ENCODE results near the gene C18orf63.
"Not testable (repeated sequence)": the region's sequence is repeated elsewhere in the genome, so short reads cannot be mapped to it uniquely, and the experiment has no call there.

The C18orf63 gene

GRCh38 chr18:74286856-74287255 is 28.8 kb upstream of the C18orf63 start:
- DNase-seq, result no peak

DNA sequence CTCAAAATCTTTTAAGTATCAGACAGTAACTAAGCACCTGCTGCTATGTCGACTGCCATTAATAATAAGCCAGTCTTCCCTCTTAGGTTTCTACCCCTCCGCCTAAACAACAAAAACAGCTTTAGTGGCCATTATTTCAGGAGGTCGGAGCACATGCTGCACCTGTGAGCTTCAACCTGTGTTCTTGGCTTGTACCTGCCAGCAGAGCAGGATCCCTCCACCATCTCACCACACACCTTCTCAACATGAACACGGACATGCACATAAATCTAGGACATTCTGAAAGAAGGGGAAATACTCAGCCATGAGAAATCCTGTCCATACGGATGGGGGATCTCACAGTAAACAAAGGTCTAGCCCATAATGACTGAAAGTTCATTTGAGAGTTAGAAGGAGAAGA is 27.6 kb upstream of the C18orf63 start:
- DNase-seq, result no peak

GRCh38 chr18:74288730-74289129 is 26.9 kb upstream of the C18orf63 start:
- DNase-seq, result no peak

DNA sequence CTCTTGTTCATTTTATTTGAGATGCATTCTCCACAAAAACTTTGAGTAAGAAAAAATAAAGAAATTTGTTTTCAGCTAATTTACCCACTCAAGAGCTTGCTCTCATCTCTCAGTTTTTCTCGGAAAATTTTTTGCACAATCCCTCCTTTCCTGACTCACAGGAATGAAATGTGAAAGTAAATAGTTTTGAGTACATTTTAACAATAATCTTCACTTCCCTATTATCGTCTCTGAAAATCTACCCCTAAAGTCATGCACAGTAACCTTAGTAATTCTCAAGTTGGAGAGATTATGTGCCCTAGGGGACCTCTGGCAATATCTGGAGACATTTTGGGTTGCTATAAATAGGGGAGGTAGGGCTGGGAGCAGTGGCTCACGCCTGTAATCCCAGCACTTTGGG is 26.5 kb upstream of the C18orf63 start:
- DNase-seq, result no peak

DNA sequence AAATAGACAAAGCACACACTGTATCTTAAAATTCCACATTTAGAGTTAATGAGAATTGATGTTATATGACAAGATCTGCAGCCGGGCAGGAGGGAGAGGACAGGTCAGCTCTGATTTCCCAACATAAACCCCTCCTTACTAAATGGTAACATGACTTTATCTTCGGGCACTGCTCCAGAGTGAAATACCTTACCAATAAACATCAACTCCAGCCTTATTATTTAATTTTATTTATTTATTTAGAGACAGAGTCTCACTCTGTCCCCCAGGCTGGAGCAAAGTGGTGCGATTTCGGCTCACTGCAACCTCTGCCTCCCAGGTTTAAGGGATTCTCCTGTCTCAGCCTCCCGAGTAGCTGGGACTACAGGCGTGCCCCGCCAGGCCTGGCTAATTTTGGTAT is 25.6 kb upstream of the C18orf63 start:
- no peak for DNase-seq

DNA sequence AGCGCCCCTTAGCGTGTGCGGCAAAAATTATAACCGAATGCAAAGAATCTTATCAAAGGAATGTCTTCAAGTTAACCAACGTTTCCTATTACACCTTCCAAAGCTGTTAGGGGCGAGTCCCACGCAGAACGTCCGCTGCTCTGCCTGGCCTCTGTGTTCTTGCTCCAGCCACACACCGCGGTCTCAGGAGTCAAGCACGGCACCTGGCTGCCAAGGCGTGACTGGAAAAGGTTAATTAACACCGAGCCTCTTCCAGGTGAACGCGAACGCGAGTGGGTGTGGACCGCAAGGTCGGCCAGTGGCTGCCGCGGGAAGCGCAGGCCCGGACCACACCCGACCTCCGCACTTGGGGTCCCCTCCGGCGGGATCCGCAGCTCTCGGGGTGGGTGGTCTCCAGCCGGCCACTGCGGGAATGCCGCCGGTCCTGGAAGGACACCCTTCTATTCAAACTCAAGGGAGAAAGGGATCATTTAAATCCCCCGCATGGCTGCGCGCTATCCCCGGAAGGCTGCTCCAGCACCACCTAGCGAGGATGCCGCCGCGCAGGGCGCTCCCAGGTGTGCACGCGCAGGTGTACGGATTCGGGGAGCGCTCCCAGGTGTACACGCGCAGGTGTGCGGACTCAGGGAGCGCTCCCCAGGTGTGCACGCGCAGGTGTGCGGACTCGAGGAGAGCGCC is 24.7 kb upstream of the C18orf63 start:
- no peak for DNase-seq

GRCh38 chr18:74291472-74291770 is 24.2 kb upstream of the C18orf63 start:
- no peak for DNase-seq

DNA sequence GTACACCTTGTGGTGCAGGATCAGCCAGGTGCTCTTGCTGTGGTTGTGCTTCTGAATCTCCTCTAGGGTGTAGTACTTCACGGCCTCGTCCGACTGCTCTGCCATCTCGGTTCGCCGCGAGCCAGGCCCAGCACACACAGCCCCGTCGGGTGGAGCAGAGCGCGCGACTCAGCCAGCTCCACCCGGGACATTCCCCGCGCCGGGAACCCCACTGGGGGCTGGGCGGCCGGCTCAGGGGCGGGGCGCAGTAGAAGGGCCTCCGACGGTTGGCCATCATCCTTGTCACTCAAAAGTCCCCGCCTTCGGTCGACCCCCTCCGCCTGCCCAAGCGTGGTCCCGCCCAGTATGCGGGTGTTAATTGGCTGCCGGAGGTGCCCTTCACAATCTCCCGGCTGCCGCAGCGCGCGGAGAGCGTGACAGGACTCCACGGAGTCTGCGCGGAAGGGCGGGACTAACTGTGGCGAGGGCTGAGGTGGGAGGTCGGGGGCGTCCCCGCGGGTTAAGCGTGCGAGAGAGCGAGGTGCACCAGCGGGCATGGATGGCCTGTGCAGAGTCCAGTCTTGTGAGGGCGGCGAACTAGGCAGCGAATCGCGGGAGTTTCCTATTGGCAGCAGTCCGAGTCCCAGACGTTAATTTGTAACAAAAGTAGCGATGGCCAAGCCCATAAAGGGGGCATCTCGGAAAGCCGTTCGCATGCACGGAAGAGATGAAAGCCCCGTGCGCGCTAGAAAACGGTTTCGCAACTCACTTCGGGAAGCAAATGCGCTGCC is 23.7 kb upstream of the C18orf63 start, which contains the start of gene CYB5A:
TSS of gene CYB5A (minus strand) at position 193 of the 770 bp plus-strand sequence. CDS start at position 105, 88 bp downstream.
- peak; percentile 56 for DNase-seq

GRCh38 chr18:74292541-74292858 is 23.1 kb upstream of the C18orf63 start:
- DNase-seq, result no peak

DNA sequence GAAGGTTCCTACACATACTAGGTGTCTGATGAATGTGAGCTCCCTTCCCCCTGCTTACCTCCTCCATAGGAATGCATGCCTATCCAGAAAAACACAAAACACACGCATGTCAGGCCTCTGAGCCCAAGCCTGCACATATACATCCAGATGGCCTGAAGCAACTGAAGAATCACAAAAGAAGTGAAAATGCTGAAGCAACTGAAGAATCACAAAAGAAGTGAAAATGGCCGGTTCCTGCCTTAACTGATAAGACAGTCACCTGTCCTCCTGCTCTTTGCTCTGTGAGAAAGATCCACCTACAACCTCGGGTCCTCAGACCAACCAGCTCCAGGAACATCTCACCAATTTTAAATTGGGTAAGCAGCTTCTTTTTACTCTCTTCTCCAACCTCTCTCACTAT is 22.7 kb upstream of the C18orf63 start:
- DNase-seq, result not testable (repeated sequence)

GRCh38 chr18:74294526-74294925 is 21.1 kb upstream of the C18orf63 start:
- DNase-seq, result no peak

DNA sequence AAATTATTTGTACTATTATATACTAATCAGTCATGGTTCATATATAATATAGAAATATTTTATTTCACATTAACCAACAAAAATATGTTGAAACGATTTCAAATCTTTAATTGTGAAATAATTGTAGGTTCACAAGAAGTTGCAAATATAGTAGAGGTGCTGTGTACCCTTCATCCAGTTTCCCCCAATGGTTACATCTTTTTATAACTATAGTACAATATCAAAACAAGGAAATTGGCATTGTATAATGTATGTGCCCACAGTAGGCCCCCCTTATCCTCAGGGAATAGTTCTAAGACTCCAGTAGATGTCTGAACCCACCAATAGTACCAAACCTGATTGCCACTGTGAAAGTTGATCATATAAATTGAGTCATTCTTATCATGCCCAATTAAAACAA is 16.5 kb upstream of the C18orf63 start:
- DNase-seq, result no peak

GRCh38 chr18:74299746-74300145 is 15.9 kb upstream of the C18orf63 start:
- DNase-seq, result no peak

DNA sequence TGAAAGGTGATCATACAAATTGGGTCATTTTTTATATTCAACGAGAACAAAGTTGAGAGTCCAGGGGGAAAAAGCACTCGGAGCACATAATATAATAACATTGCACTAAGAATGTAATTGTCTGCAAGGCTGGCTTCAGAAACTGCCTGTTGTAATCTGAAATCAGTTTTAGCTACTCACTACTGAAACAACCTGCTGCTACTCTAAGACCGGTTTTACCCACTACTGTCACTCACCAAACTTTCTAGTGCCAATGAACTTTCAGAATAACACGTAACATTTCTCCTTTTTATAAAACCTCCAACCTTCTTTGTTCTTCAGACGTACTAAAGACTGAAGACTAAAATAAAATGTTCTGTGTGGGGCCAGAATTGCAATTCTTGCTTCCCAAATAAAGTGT is 12.3 kb upstream of the C18orf63 start:
- DNase-seq, result no peak

DNA sequence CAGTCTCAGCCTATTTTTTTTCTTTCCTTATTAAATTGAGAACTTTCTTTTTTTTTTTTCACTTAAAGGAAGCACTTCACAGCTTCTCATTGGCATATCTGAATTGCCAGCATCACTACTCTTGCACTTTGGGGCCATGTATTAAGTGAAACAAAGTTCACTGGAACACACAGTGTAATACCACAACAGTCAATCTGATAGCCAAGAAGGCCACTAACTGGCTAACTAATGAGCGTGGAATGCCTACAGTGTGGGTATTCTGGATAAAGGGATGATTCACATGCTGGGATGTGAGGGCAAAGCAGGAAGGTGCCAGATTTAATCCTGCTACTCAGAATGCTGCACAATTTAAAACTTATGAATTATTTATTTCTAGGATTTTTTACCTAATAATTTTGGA is 11.7 kb upstream of the C18orf63 start:
- DNase-seq, result no peak

DNA sequence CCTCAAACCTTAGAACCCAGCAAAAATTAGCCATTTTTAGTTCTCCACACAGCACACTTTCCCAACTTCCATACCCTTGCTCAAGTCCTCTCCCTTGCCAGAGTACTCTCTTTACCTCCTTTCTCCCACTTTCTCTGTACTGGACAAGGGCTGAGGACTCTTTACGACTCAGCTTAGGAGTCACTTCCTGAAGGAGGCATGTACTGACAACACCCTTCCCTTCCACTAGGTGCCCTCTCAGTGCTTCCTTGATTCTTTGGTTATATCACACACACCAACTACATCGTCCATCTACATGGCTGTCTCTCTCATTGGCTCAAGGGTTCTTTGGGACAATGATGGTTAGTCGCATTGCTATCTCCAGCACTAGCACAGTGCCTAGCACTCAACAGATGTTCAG is 5.2 kb upstream of the C18orf63 start:
- DNase-seq, result no peak

GRCh38 chr18:74311000-74311399 is 4.6 kb upstream of the C18orf63 start:
- no peak for DNase-seq

GRCh38 chr18:74314759-74315463 is 728 bp upstream of the C18orf63 start:
- DNase-seq, result no peak

DNA sequence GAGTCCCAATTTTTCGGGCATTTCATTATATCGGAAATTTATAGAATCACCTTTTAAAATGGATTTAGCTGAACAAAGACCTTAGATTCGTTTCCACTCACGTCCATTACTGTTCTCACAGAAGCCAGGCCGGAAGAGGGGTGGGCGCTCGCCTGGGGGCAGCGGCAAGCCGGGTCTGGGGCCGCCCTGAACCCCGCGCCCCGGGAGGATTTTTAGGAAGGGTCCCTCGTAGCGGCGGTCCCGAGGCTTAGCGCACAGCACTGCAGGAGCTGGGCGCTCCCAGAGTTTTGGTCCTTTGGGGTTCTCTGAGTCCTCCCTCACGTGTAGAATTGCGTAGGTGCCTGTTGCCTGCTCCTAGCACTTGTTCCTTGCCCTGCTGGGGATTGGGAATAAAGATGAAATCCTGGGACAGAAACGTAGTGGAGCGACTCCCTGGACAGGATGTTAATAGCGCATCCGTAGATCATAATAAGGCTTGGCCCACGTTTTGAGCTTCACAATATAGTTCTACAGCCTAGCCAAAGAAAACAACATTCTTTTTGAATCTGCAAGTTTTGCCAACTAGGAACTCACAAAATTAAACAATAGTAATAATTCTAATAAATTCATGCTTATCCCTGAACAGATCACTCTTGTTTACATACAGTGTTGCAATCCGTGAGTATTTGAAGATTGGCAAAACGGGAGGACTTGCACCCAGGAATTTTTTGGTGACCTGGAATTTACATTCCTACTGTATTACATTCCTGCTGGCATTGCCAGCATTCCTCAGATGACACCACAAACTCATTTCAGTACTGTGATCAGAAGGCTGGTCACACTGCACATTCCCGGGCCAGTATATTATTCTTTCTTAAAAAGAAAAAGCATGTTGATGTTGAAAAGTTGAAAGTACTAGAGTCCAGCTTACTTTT is 875 bp downstream of the C18orf63 start:
- no peak for DNase-seq

GRCh38 chr18:74326231-74326630 is 10.6 kb downstream of the C18orf63 start:
- DNase-seq, result no peak

DNA sequence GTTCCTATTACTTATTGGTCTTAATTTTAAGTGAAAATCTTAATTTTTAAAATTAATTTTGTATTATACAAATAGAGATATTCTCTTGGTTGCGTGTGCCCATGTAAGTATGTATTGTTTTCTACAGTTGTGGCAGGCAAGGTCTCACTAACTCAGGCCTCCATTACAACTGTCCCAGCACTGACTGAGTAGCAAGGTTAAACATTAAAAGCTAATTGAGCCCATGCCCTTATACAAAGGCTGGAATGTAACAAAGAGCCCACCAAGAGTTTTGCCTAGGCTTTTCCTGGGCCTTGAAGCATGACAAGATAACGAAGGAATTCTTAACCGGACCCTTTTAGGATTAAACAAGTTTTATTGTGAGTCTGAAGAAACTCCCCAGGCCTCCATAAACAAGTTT is 11.2 kb downstream of the C18orf63 start:
- not testable (repeated sequence) for DNase-seq

GRCh38 chr18:74328206-74328605 is 12.6 kb downstream of the C18orf63 start:
- no peak for DNase-seq

GRCh38 chr18:74329688-74330205 is 14.1 kb downstream of the C18orf63 start:
- DNase-seq, result no peak
